ENCODE measurements around the gene CCDC66.

CCDC66 gene

GRCh38 chr3:56622381-56622780, 65.4 kb downstream of the CCDC66 start:
- no peak for DNase-seq

GRCh38 chr3:56624725-56625124, 67.8 kb downstream of the CCDC66 start:
- no peak for DNase-seq

GRCh38 chr3:56629047-56629446, 72.1 kb downstream of the CCDC66 start:
- DNase-seq, result no peak

- DNase-seq, result no peak
These were observed 72.5 kb downstream of the CCDC66 start for GRCh38 chr3:56629451-56629850.

GRCh38 chr3:56630966-56631365, 74.0 kb downstream of the CCDC66 start:
- no peak for DNase-seq

- DNase-seq, result no peak
These were observed 76.2 kb downstream of the CCDC66 start for GRCh38 chr3:56633181-56633580.

- no peak for DNase-seq
These were observed 76.9 kb downstream of the CCDC66 start for GRCh38 chr3:56633602-56634535.

GRCh38 chr3:56645407-56645806, 88.4 kb downstream of the CCDC66 start:
- no peak for DNase-seq

- DNase-seq, result no peak
These were observed 97.5 kb downstream of the CCDC66 start for GRCh38 chr3:56654460-56654859.

- DNase-seq, result no peak
These were observed 98.7 kb downstream of the CCDC66 start for GRCh38 chr3:56655709-56656108.

GRCh38 chr3:56664823-56665222, 107.8 kb downstream of the CCDC66 start:
- DNase-seq, result no peak

GRCh38 chr3:56667973-56668579, 111.1 kb downstream of the CCDC66 start:
- no peak for DNase-seq

Measured in NCI-H187 (cell line).